T-cell (primary cell): ENCODE data around the gene FOXJ3. TPM values are rescaled to one million over a fixed set of nuclear protein-coding genes. Genes with fewer than 3 reads are reported as not detected.

Source experiments
- ATAC-seq, 4 experiments: fragments of 200-7000 bp in 3 of 4; fragments of 150-1000 bp in 1 of 4; cut with Tn5 transposase; replicated peaks in 1 of 4; 1 replicate in 3 of 4; 2 replicates in 1 of 4; pipeline ENCODE4 v1.10.0; 2021; ENCODE audit warnings: moderate library complexity in 3 of 4, mild to moderate bottlenecking in 2 of 4, moderate number of reproducible peaks in 1 of 4
- CTCF ChIA-PET, 2 donors: fragments of 300-600 bp; sonication (Branson Sonifier 250); formaldehyde crosslinking; loops; one replicate each; lab custom pipeline; 2022; ENCODE audit warnings: antibody characterized with exemption in 2 of 2; lab: Charles Lee
- POLR2A ChIA-PET, 2 donors: fragments of 300-600 bp; sonication (Branson Sonifier 250); formaldehyde crosslinking; loops; one replicate each; lab custom pipeline; 2022; ENCODE audit warnings: antibody characterized with exemption in 2 of 2; lab: Charles Lee
- DNase-seq, 35 experiments: peaks; one replicate each; pipeline versions ENCODE4 v3.0.0 to v3.0.0-alpha.2; 2013 to 2023
- H3K27ac ChIP-seq: one replicate; pipeline ENCODE4 v1.5.1; 2013; ENCODE audit warnings: low read length
- H3K27me3 ChIP-seq, 2 experiments: replicated peaks in 1 of 2; 1 replicate in 1 of 2; 2 replicates in 1 of 2; pipeline versions ENCODE4 v1.6.1 to v1.7.0; 2013; ENCODE audit warnings: low read length in 1 of 2, mixed read lengths in 1 of 2; ENCODE audit not compliant: control insufficient read depth in 2 of 2, insufficient read depth in 2 of 2; ENCODE audit errors: extremely low read depth in 1 of 2
- H3K36me3 ChIP-seq, 2 donors: 1 replicate in 1 of 2; 2 replicates in 1 of 2; pipeline versions ENCODE4 v1.6.1 to v1.7.0; 2013; ENCODE audit warnings: low read length in 1 of 2; ENCODE audit not compliant: control insufficient read depth in 2 of 2, insufficient read depth in 1 of 2; ENCODE audit errors: extremely low read depth in 1 of 2
- H3K4me1 ChIP-seq, 2 experiments: 1 replicate in 1 of 2; 2 replicates in 1 of 2; pipeline versions ENCODE4 v1.6.1 to v1.7.0; 2013; ENCODE audit warnings: low read length in 2 of 2, mixed read lengths in 1 of 2; ENCODE audit not compliant: insufficient read depth in 2 of 2, control insufficient read depth in 1 of 2; ENCODE audit errors: extremely low read depth in 1 of 2
- H3K4me3 ChIP-seq, 2 donors: 1 replicate in 1 of 2; 2 replicates in 1 of 2; pipeline versions ENCODE4 v1.5.1 to v1.7.0; 2013; ENCODE audit warnings: mild to moderate bottlenecking in 2 of 2, low read length in 1 of 2, moderate library complexity in 1 of 2; ENCODE audit not compliant: control insufficient read depth in 1 of 2; ENCODE audit errors: extremely low read depth in 1 of 2
- H3K9me3 ChIP-seq: 2 replicates; pipeline ENCODE4 v1.7.0; 2013
- H3K27ac Mint-ChIP-seq, 2 donors: one replicate each; pipeline ENCODE4 v1.8.0; 2020 to 2021; ENCODE audit warnings: mild to moderate bottlenecking in 2 of 2, mixed read lengths in 2 of 2
- H3K27me3 Mint-ChIP-seq, 2 donors: one replicate each; pipeline ENCODE4 v1.8.0; 2021 to 2022; ENCODE audit warnings: mixed read lengths in 2 of 2
- H3K36me3 Mint-ChIP-seq: one replicate; pipeline ENCODE4 v1.8.0; 2021; ENCODE audit warnings: mixed read lengths
- H3K4me1 Mint-ChIP-seq, 3 donors: one replicate each; pipeline ENCODE4 v1.8.0; 2020 to 2022; ENCODE audit warnings: mixed read lengths in 3 of 3, mild to moderate bottlenecking in 1 of 3
- H3K4me3 Mint-ChIP-seq, 3 donors: one replicate each; pipeline ENCODE4 v1.8.0; 2020 to 2022; ENCODE audit warnings: mild to moderate bottlenecking in 3 of 3, mixed read lengths in 3 of 3, moderate library complexity in 3 of 3
- H3K9me3 Mint-ChIP-seq, 3 donors: one replicate each; pipeline ENCODE4 v1.8.0; 2020 to 2022; ENCODE audit warnings: mixed read lengths in 3 of 3
- WGBS: methylation state at CpG from one replicate; pipeline ENCODE4 v1.1.5; 2013; ENCODE audit warnings: missing lambda C conversion rate; ENCODE audit not compliant: insufficient coverage; 5-methylcytosine and 5-hydroxymethylcytosine counted together
- total RNA-seq, 35 experiments: library from RNA in 6 of 35; stranded (reverse) in 6 of 35; fragments of 120-200 nt in 1 of 35; gene quantifications; one replicate each; pipeline versions ENCODE4 v1.2.1 to v1.2.4 and lab custom pipeline; 2013 to 2026

FOXJ3 gene
- total RNA-seq, 5 donors from 2014 or later (not counting 1 experiment from before 2014, with no cell fraction given) = 71.4 to 87.7 (median 77.8) TPM

GRCh38 chr1:42171679-42172266, 163.3 kb downstream of the FOXJ3 start:
- H3K27me3 ChIP-seq = peaks cover 0 to 23% of the 10 kb centered on the region in 2 experiments
- 84% methylated on average over 4 of the region's 6 CpGs for WGBS
- no peaks in the 10 kb centered on the region for H3K9me3 ChIP-seq
- no peak overlapping the region for H3K4me3 ChIP-seq
- peaks cover 0 to 6% of the 10 kb centered on the region in 2 experiments for H3K4me1 ChIP-seq
- peaks cover 3% of the 10 kb centered on the region in 2 donors for H3K27me3 Mint-ChIP-seq
- POLR2A ChIA-PET = interaction anchor here (0.6 kb wide), 2 partner anchors 25 to 50 kb away, joined by 3 to 7 read pairs; no protein-coding TSS in a partner anchor
- CTCF ChIA-PET = interaction anchor here in 1 of 2 donors (0.6 kb wide), 1 partner anchor 242 kb away, joined by 9 read pairs; no protein-coding TSS in a partner anchor
- DNase-seq = no peak
- H3K4me1 Mint-ChIP-seq = peaks cover 0 to 2% (median 2%) of the 10 kb centered on the region in 3 donors
- H3K9me3 Mint-ChIP-seq = no peaks in the 10 kb centered on the region
- peaks cover 1% of the 10 kb centered on the region for H3K36me3 Mint-ChIP-seq
- H3K27ac ChIP-seq = no peak overlapping the region
- no peaks in the 10 kb centered on the region for H3K36me3 ChIP-seq
- ATAC-seq = no peak
- no peak overlapping the region for H3K27ac Mint-ChIP-seq
- H3K4me3 Mint-ChIP-seq = no peak overlapping the region

GRCh38 chr1:42170779-42171621, 164.0 kb downstream of the FOXJ3 start:
- Histone ChIP-seq H3K27me3 (peaks cover 0 to 23% of the 10 kb centered on the region in 2 experiments), H3K27ac (no peak overlapping the region), H3K4me1 (peaks cover 0 to 6% of the 10 kb centered on the region in 2 experiments), H3K4me3 (no peak overlapping the region), H3K9me3 (no peaks in the 10 kb centered on the region), H3K36me3 (no peaks in the 10 kb centered on the region)
- Mint-ChIP-seq H3K4me3 (no peak overlapping the region), H3K27me3 (peaks cover 3% of the 10 kb centered on the region in 2 donors), H3K36me3 (no peaks in the 10 kb centered on the region), H3K27ac (no peak overlapping the region), H3K4me1 (peaks cover 0 to 2% (median 2%) of the 10 kb centered on the region in 3 donors), H3K9me3 (no peaks in the 10 kb centered on the region)
- CTCF ChIA-PET = interaction anchor here in 1 of 2 donors (0.6 kb wide), 1 partner anchor 243 kb away, joined by 9 read pairs; no protein-coding TSS in a partner anchor
- DNase-seq (no peak), ATAC-seq (no peak)
- POLR2A ChIA-PET = no interaction called here
- 94% methylated on average over 9 of the region's 17 CpGs for WGBS

- Histone ChIP-seq H3K36me3 (no peaks in the 10 kb centered on the region), H3K27ac (no peak overlapping the region), H3K9me3 (no peaks in the 10 kb centered on the region), H3K4me3 (no peak overlapping the region), H3K4me1 (peaks cover 0 to 6% of the 10 kb centered on the region in 2 experiments), H3K27me3 (peaks cover 0 to 34% of the 10 kb centered on the region in 2 experiments)
- Mint-ChIP-seq H3K9me3 (no peaks in the 10 kb centered on the region), H3K27ac (no peak overlapping the region), H3K36me3 (no peaks in the 10 kb centered on the region), H3K4me3 (no peak overlapping the region), H3K4me1 (peaks cover 0 to 2% (median 2%) of the 10 kb centered on the region in 3 donors), H3K27me3 (peaks cover 3% of the 10 kb centered on the region in 2 donors)
- ChIA-PET POLR2A (no interaction called here), CTCF (no interaction called here)
- WGBS = 89% methylated on average over 3 of the region's 3 CpGs
- ATAC-seq (no peak), DNase-seq (no peak)
Measured at GRCh38 chr1:42168763-42169162, 166.3 kb downstream of the FOXJ3 start.

- Histone ChIP-seq H3K4me3 (no peak overlapping the region), H3K4me1 (peaks cover 0 to 4% of the 10 kb centered on the region in 2 experiments), H3K27me3 (peaks cover 0 to 38% of the 10 kb centered on the region in 2 experiments), H3K9me3 (no peaks in the 10 kb centered on the region), H3K27ac (no peak overlapping the region), H3K36me3 (no peaks in the 10 kb centered on the region)
- Mint-ChIP-seq H3K36me3 (no peaks in the 10 kb centered on the region), H3K27me3 (peaks cover 3% of the 10 kb centered on the region in 2 donors), H3K4me3 (no peak overlapping the region), H3K27ac (no peak overlapping the region), H3K9me3 (no peaks in the 10 kb centered on the region), H3K4me1 (peaks cover 0 to 2% (median 0%) of the 10 kb centered on the region in 3 donors)
- no peak for DNase-seq
- ChIA-PET CTCF (no interaction called here), POLR2A (no interaction called here)
- no peak for ATAC-seq
- WGBS = no CpG with 5 or more reads among the region's 1 CpG
Measured at GRCh38 chr1:42168391-42168670, 166.7 kb downstream of the FOXJ3 start.

- Mint-ChIP-seq H3K9me3 (no peaks in the 10 kb centered on the region), H3K27ac (no peak overlapping the region), H3K4me1 (peaks cover 0 to 2% (median 0%) of the 10 kb centered on the region in 3 donors), H3K36me3 (no peaks in the 10 kb centered on the region), H3K27me3 (peaks cover 3 to 5% of the 10 kb centered on the region in 2 donors), H3K4me3 (no peak overlapping the region)
- H3K36me3 ChIP-seq = no peaks in the 10 kb centered on the region
- DNase-seq = no peak
- ChIA-PET CTCF (no interaction called here), POLR2A (no interaction called here)
- no peak overlapping the region for H3K27ac ChIP-seq
- WGBS = 86% methylated on average over 20 of the region's 21 CpGs
- no peak overlapping the region for H3K4me3 ChIP-seq
- peaks cover 0 to 43% of the 10 kb centered on the region in 2 experiments for H3K27me3 ChIP-seq
- H3K4me1 ChIP-seq = no peaks in the 10 kb centered on the region
- no peak for ATAC-seq
- H3K9me3 ChIP-seq = no peaks in the 10 kb centered on the region
Measured at GRCh38 chr1:42167611-42168390, 167.2 kb downstream of the FOXJ3 start.
